ENCODE data around the gene ZDHHC5.

DNA sequence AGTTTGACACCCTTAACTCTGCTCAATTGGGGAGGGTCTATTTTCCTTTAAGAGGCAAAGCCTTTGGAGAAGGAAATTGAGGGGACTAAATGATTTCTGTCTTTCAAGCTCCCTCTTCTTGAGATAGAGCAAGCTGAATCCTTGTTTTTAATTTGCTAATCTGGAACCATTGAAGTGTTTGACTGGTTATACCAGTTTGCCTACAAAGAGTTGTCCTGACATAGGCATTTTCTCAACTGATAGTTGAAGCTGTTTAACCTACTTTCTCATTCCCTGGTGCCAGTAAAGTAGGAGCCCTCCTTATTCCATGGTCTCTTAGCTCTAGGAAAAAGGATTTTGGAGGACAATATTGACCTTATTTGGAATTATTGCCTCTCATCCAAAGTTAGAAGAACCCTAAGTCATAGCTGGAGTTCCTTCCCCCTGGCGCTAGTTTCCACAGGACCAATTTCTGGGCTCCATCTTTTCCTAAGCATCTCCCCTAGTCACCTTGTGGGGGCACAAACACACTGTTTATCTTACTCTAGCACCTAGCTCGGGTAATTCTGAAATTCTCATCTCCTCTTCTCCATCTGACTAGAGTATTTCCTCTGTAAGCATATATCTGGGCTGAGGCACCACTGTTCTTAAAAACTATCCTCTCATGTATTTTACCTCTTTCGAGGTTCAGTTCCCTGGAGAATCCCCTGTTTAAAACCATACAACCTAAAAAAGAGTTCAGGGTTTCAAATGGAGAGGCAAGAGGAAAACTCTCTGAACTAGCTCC, 7.4 kb downstream of the ZDHHC5 start:
- TF ChIP-seq MTF1 (CRISPR knock-in tag; IDR thresholded peaks at IDR 0.05): no peak
- TF ChIP-seq, protein P1, sequence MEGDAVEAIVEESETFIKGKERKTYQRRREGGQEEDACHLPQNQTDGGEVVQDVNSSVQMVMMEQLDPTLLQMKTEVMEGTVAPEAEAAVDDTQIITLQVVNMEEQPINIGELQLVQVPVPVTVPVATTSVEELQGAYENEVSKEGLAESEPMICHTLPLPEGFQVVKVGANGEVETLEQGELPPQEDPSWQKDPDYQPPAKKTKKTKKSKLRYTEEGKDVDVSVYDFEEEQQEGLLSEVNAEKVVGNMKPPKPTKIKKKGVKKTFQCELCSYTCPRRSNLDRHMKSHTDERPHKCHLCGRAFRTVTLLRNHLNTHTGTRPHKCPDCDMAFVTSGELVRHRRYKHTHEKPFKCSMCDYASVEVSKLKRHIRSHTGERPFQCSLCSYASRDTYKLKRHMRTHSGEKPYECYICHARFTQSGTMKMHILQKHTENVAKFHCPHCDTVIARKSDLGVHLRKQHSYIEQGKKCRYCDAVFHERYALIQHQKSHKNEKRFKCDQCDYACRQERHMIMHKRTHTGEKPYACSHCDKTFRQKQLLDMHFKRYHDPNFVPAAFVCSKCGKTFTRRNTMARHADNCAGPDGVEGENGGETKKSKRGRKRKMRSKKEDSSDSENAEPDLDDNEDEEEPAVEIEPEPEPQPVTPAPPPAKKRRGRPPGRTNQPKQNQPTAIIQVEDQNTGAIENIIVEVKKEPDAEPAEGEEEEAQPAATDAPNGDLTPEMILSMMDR (CRISPR knock-in tag; IDR thresholded peaks at IDR 0.05): no peak
- TF ChIP-seq, protein P2, sequence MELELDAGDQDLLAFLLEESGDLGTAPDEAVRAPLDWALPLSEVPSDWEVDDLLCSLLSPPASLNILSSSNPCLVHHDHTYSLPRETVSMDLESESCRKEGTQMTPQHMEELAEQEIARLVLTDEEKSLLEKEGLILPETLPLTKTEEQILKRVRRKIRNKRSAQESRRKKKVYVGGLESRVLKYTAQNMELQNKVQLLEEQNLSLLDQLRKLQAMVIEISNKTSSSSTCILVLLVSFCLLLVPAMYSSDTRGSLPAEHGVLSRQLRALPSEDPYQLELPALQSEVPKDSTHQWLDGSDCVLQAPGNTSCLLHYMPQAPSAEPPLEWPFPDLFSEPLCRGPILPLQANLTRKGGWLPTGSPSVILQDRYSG (CRISPR knock-in tag; IDR thresholded peaks at IDR 0.05): no peak
